Epithelial cell of proximal tubule (primary cell): ENCODE measurements around the gene CDHR3. TPM values are rescaled to one million over a fixed set of nuclear protein-coding genes. Genes with fewer than 3 reads are reported as not detected.

Experiments used
- DNase-seq: peaks from one replicate; pipeline ENCODE4 v3.0.0-alpha.2; 2011; ENCODE audit warnings: low read depth
- H3K4me3 ChIP-seq: 2 replicates; pipeline ENCODE4 v1.5.1; 2011; ENCODE audit warnings: low read depth, mild to moderate bottlenecking, low read length
- total RNA-seq: library from RNA; depleted of rRNA; stranded (reverse); fragments of >200 nt; gene quantifications from 2 replicates; pipeline ENCODE4 v1.2.3, GENCODE V29; 2015
- TF ChIP-seq, protein P1 (sequence below): conservative IDR thresholded peaks from 2 replicates; pipeline ENCODE4 v1.5.1; 2012; ENCODE audit warnings: low read depth, mild to moderate bottlenecking, low read length

The CDHR3 gene
- total RNA-seq, 1 donor from 2014 or later: 0.17 TPM

DNA sequence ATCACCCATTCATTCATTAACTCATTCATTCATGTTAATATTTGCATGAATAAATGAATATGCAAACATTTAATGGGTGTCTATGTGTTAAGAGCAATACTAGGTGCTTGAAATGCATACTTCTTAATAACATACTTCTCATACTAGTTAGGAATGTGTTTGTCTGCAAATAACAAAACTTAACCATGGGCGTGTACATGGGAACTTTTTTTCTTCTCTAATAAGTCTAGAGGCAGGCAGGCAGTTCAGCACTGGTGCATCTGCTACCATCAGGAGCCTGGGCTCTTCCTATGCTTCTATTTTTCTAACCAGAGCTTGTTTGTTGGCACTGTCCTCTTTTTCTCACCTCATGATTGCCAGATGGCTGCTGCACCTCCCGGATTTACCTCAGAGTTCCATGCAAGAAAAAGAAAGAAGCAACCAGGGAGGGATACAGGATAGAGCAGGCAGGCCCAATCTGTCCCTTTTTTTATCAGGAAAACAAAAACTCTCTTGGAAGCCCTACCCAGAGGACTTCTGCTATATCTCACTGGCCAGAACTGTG lies 22.7 kb downstream of the CDHR3 start:
- no peak for DNase-seq
- TF ChIP-seq, protein P1, sequence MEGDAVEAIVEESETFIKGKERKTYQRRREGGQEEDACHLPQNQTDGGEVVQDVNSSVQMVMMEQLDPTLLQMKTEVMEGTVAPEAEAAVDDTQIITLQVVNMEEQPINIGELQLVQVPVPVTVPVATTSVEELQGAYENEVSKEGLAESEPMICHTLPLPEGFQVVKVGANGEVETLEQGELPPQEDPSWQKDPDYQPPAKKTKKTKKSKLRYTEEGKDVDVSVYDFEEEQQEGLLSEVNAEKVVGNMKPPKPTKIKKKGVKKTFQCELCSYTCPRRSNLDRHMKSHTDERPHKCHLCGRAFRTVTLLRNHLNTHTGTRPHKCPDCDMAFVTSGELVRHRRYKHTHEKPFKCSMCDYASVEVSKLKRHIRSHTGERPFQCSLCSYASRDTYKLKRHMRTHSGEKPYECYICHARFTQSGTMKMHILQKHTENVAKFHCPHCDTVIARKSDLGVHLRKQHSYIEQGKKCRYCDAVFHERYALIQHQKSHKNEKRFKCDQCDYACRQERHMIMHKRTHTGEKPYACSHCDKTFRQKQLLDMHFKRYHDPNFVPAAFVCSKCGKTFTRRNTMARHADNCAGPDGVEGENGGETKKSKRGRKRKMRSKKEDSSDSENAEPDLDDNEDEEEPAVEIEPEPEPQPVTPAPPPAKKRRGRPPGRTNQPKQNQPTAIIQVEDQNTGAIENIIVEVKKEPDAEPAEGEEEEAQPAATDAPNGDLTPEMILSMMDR: no peak
- H3K4me3 ChIP-seq: no peak overlapping the region

DNA sequence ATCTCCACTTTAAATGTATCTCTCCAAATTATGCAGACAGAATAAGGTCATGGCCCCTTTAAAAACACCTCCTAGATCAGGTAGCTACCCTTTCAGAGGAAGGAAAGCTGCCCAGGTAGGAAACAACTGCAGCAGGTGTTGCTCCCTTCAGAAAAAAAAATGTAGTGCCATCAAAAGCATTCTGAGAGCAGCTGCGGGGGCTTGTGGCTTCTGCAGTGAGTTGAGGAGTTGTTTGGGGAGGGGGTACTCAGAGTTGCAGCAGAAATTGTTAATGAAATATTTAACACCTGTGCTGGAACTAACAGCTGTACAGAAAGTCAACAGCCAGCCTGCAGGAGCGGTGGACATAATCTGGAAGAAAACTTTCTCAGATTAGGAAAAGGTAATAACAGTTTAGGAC lies 24.0 kb downstream of the CDHR3 start:
- H3K4me3 ChIP-seq: no peak overlapping the region
- TF ChIP-seq, protein P1: no peak
- DNase-seq: no peak

DNA sequence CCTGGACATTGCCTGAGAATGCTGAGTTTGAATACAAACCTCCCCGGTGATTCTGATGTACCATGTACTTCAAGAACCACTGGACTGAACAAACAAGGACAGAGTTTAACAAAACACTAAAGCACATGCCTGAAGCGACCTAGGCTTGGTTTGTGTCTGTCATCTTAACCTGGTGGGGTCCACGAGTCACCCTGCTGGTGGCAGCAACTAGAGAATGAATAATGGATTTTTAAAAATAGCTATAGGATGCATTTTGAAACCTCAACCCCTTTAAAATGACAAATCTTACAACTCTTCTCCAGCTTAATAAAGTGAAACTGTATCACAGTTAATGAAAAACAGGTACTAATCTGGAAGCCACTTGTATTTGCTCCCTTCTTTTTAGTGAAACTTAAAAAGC lies 25.2 kb downstream of the CDHR3 start:
- H3K4me3 ChIP-seq: no peak overlapping the region
- TF ChIP-seq, protein P1: no peak
- no peak for DNase-seq

DNA sequence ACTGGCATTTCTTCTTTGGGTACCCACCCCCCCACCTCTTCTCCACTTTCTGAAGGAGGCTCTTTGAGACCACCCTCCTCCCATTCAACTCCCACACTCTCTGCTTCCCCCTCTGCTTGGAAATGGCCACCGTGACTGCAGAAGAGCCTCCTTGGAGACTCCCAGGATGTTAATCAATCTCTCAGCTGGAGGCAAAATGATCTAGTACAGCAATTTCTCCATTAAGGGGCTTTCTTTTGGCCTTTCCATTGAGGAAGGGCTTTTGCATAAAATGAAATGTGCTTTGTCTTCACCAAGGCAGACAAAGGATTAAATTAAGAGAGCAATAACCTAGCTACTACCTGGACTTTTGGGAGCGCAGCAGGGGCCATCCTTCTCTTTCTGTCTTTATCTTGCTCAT lies 26.1 kb downstream of the CDHR3 start:
- TF ChIP-seq, protein P1: no peak
- no peak for DNase-seq
- no peak overlapping the region for H3K4me3 ChIP-seq

DNA sequence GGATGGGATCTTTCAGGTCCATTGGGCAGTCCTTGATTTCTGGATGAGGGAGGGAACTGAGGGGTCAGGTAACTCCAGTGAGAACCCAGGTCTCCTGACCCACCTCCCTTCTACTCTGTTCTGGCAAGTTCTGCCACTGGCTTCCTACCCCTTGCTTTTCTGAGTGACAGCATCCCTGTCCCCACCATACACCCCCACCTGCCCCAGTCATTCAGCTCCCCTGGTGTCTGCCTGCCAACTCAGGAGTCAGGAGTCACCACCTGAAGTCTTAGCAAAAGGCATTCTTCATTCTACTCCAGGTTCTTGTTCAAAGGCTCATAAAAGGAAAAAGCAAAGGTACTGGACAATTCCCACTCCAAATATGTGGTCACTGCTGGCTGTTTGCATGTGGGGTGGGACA lies 26.6 kb downstream of the CDHR3 start:
- no peak overlapping the region for H3K4me3 ChIP-seq
- DNase-seq: no peak
- TF ChIP-seq, protein P1: no peak

DNA sequence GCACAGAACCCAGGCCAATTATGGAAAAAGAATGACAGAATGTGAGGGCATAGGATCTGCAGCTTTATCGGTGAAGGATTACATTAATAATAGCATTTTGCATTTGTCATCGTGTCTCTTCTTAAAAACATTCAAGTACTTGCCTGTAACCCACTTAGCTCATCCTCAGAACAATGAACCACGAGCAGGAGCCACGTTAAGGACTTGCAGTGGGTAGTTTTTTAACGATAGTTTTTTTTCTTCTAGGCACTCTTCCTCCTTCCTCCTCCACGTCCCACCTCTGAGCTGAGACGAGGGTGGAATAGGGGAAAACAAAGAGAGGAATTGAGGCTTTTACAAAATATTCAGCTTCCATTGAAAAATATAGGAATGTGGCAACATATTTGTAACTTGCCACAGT lies 27.1 kb downstream of the CDHR3 start:
- TF ChIP-seq, protein P1: no peak
- no peak for DNase-seq

DNA sequence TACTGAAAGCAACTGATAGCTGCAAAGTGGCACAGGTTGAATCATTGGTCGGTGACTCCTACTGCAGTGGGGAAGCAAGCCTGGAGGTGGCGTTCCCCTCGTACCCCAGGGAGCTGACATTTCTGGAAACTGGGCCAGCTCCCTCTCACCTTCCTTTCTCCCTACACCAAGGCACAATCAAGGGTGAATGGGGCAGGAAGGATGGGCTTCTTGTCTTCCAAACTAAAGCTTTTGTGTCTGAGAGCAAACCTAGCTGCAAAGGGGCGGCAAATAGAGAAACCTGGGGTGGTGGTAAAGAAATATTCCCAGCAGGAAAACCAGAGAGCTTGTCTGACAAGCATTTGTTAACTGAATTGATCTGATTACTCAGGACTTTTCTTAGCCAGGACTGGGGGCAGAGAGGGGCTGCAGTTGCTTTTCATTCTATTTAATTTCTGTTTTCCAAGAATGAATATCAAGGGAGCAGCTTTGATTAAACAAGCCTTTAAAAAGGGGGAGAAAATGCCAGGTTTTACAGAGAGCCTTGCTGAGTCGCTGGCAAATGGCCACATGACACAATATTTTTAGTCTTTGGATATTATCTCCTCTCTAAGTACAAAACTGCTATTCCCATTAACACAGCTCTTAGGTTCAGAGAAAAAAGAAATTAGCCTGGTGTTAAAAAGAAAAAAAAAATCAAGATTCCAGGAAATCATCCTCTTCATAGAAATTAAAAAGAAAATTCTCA lies 27.8 kb downstream of the CDHR3 start:
- TF ChIP-seq, protein P1: no peak
- no peak overlapping the region for H3K4me3 ChIP-seq
- DNase-seq: no peak

More for the DNA sequence above, 27.1 kb downstream of the CDHR3 start:
- H3K4me3 ChIP-seq: no peak overlapping the region
